MM.1S (cell line): ENCODE results near the gene BCL2L11.

Experiments
- CTCF ChIP-seq: fragments of 300-600 bp; sonication (generic); IDR thresholded peaks from 2 replicates; pipeline ENCODE4 v1.5.1; 2016; ENCODE audit warnings: antibody characterized with exemption, low read length, mixed read lengths
- EZH2 ChIP-seq: fragments of 300-600 bp; sonication (generic); optimal IDR thresholded peaks from 2 replicates; pipeline ENCODE3; 2017; ENCODE audit warnings: low read depth, mild to moderate bottlenecking, antibody characterized with exemption, low read length, mixed read lengths

GRCh38 chr2:111166115-111166514 is 45.4 kb downstream of the BCL2L11 start:
- no peak for TF ChIP-seq CTCF
- TF ChIP-seq EZH2, result no peak
